GM13977 (cell line): Measurements from ENCODE around the gene MRAP2.

Source experiments
- DNase-seq: peaks from one replicate; pipeline ENCODE4 v3.0.0; 2012; ENCODE audit warnings: low spot score
- CTCF ChIP-seq: IDR thresholded peaks from 2 replicates; pipeline ENCODE4 v1.5.1; 2012; ENCODE audit warnings: mild to moderate bottlenecking, control low read depth; ENCODE audit not compliant: insufficient read depth; ENCODE audit errors: extremely low read depth, missing control alignments
- in situ Hi-C: fragments of 300-500 bp; cut with MboI; formaldehyde crosslinking; loops from one replicate; pipeline ENCODE4 v1.12.0; 2022; ENCODE audit warnings: low sequenced_read_pairs, low pct_unique_long_range_greater_than_20kb, mixed read lengths, inconsistent platforms; ENCODE audit not compliant: unreplicated experiment

MRAP2 gene

GRCh38 chr6:84046755-84047154 is 13.2 kb downstream of the MRAP2 start:
- in situ Hi-C loops, result no loop called here
- DNase-seq, result no peak
- no peak for TF ChIP-seq CTCF

DNA sequence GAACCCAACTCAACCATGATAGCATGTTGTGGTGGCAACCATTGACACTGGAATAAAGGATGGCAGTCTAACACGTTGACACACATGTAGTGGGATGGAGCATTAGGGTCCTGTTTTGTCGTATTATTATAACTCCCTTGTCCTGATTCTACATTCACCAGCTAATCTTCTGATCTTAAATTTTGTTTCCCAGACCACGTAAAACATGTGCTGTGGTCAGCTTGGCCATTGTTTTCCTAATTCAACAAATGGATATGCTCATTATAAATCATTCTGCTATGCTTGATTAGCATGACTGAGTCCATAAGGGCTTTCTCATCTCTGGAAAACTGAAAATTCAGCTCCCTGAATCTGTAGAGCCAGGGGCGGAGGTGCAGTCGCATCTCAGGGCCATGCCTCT is 15.0 kb downstream of the MRAP2 start:
- in situ Hi-C loops, result no loop called here
- no peak for TF ChIP-seq CTCF
- no peak for DNase-seq

GRCh38 chr6:84050408-84050807 is 16.8 kb downstream of the MRAP2 start:
- DNase-seq, result no peak
- in situ Hi-C loops, result no loop called here
- TF ChIP-seq CTCF, result no peak

- DNase-seq, result no peak
- no peak for TF ChIP-seq CTCF
- in situ Hi-C loops, result no loop called here
Measured at GRCh38 chr6:84052204-84052882, 18.8 kb downstream of the MRAP2 start.

DNA sequence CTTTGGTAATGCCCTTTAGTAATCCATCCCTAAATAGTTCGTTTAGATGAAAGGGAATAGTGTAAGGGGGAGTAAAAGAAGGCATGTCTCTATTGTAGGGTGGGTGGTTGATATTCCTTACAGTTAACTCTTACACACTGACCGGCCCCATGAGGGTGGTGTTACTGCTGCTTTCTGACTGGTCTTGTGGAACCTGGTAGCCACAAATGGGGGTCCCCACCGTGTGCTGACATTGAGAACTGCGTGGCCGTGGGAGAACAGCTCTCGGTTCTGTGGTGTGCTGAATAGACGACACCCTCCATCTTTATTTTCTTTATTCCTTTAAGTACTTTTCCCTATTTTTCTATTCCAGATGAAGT is 19.3 kb downstream of the MRAP2 start:
- in situ Hi-C loops, result no loop called here
- DNase-seq, result no peak
- TF ChIP-seq CTCF, result no peak

DNA sequence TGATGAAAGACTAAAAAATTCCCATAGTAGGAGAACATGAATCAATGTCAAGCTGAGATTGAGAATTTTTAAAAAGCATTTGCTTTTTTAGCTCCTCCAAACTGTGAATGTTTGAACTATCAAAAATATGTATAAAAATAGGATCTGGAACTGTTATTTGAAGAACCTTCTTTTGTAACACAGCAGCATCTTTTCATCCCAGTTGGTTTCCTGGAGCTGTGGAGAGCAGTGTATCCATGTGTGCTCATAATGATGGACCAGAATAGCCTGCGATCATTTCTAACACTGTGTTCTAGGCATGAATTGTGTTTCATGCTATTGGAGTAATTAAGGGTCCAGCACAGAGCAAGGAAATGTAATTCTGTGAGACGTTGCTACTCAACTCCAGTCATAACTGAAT is 22.1 kb downstream of the MRAP2 start:
- in situ Hi-C loops, result no loop called here
- no peak for TF ChIP-seq CTCF
- DNase-seq, result no peak

- DNase-seq, result no peak
- no peak for TF ChIP-seq CTCF
- in situ Hi-C loops, result no loop called here
Measured at GRCh38 chr6:84057908-84058307, 24.3 kb downstream of the MRAP2 start.
